Calu3 (cell line): Measurements from ENCODE around the gene SLC37A4. TPM values are rescaled to one million over a fixed set of nuclear protein-coding genes. Genes with fewer than 3 reads are reported as not detected.

Experiments
- Bru-seq: library from RNA; stranded (reverse); fragments of 400-500 nt; gene quantifications from one replicate; lab custom pipeline; 2021; lab: Mats Ljungman, UMichigan
- BruChase-seq, 2 experiments: library from RNA; stranded (reverse); fragments of 400-500 nt; gene quantifications; one replicate each; lab custom pipeline; 2021; lab: Mats Ljungman, UMichigan
- BruUV-seq: library from RNA; stranded (reverse); fragments of 400-500 nt; replicated peaks from 2 replicates; lab custom pipeline; 2021; lab: Mats Ljungman, UMichigan
- CTCF ChIA-PET: fragments of 300-600 bp; sonication (Branson Sonifier 250); formaldehyde crosslinking; loops from one replicate; lab custom pipeline; 2022; ENCODE audit warnings: antibody characterized with exemption; lab: Charles Lee
- DNase-seq: peaks from one replicate; pipeline ENCODE4 v3.0.0; 2022
- H3K27ac Mint-ChIP-seq: one replicate; pipeline ENCODE4 v1.8.0; 2022; ENCODE audit warnings: mixed read lengths; ENCODE audit not compliant: unreplicated experiment
- H3K27me3 Mint-ChIP-seq: one replicate; pipeline ENCODE4 v1.8.0; 2022; ENCODE audit warnings: mixed read lengths; ENCODE audit not compliant: unreplicated experiment
- H3K36me3 Mint-ChIP-seq: one replicate; pipeline ENCODE4 v1.8.0; 2022; ENCODE audit warnings: mild to moderate bottlenecking, moderate library complexity, mixed read lengths; ENCODE audit not compliant: insufficient read depth, unreplicated experiment
- H3K4me1 Mint-ChIP-seq: one replicate; pipeline ENCODE4 v1.8.0; 2022; ENCODE audit warnings: mild to moderate bottlenecking, low read depth, mixed read lengths; ENCODE audit not compliant: unreplicated experiment
- H3K4me3 Mint-ChIP-seq: one replicate; pipeline ENCODE4 v1.8.0; 2022; ENCODE audit warnings: mild to moderate bottlenecking, low read depth, moderate library complexity, mixed read lengths; ENCODE audit not compliant: unreplicated experiment
- H3K9me3 Mint-ChIP-seq: one replicate; pipeline ENCODE4 v1.8.0; 2022; ENCODE audit warnings: low read depth, mixed read lengths; ENCODE audit not compliant: unreplicated experiment
- CTCF ChIP-seq: fragments of 200-600 bp; IDR thresholded peaks from one replicate; pipeline ENCODE4 v1.8.0; 2022; ENCODE audit warnings: antibody characterized with exemption; ENCODE audit not compliant: unreplicated experiment
- intact Hi-C: fragments of 100-400 bp; cut with micrococcal nuclease; formaldehyde crosslinking; loops from one replicate; pipeline ENCODE4 v1.10.0; 2022; ENCODE audit not compliant: unreplicated experiment
- long read RNA-seq: library from polyadenylated mRNA; stranded (forward); transcript quantifications from one replicate; pipeline ENCODE4 v2.0.0, GENCODE V29; 2022
- total RNA-seq: library from RNA; stranded (reverse); gene quantifications from 2 replicates; pipeline ENCODE4 v1.2.3, GENCODE V29; 2022

The SLC37A4 gene
- 21.2 and 24.6 TPM in 2 replicates for total RNA-seq
- Bru-seq, nascent RNA = percentile 51 among the genes with signal in this experiment
- percentile 64 among the genes with signal in this experiment for BruChase-seq, experiment 1, labeled RNA remaining after a 6-hour chase
- percentile 60 among the genes with signal in this experiment for BruChase-seq, experiment 2, labeled RNA remaining after a 2-hour chase
- long read RNA-seq, transcript SLC37A4-210 (9 exons, 2,040 nt) = major isoform, 8 of 87 reads
- long read RNA-seq, partial matches to known transcripts = 15 of 87 reads
- long read RNA-seq, other reads (novel, unspliced or antisense) = 63 of 87 reads

- Mint-ChIP-seq H3K27ac (peak within 1 kb of the TSS; percentile 50), H3K9me3 (no peaks in the 10 kb centered on the region), H3K4me3 (peak within 1 kb of the TSS; percentile 76), H3K4me1 (peaks cover 24% of the 10 kb centered on the region), H3K36me3 (peaks cover 18% of the 10 kb centered on the region), H3K27me3 (no peaks in the 10 kb centered on the region)
- CTCF ChIA-PET = interaction anchor here (0.6 to 1.3 kb wide), 2 partner anchors 11 to 264 kb away, joined by 3 to 4 read pairs; no protein-coding TSS in a partner anchor
- no TSS peak for BruUV-seq
- intact Hi-C loops = no loop called here
- peak; percentile 61 for TF ChIP-seq CTCF
- peak; percentile 97 for DNase-seq
Measured at GRCh38 chr11:119030329-119031047, at the start of gene SLC37A4. TSS of gene SLC37A4 (minus strand) at chr11:119030877.

- no peaks in the 10 kb centered on the region for H3K27me3 Mint-ChIP-seq
- no peak for DNase-seq
- H3K36me3 Mint-ChIP-seq = peaks cover 13% of the 10 kb centered on the region
- no peak overlapping the region for H3K4me3 Mint-ChIP-seq
- TF ChIP-seq CTCF = no peak
- no peaks in the 10 kb centered on the region for H3K4me1 Mint-ChIP-seq
- intact Hi-C loops = no loop called here
- no peak overlapping the region for H3K27ac Mint-ChIP-seq
- CTCF ChIA-PET = no interaction called here
- BruUV-seq = no TSS peak
- no peaks in the 10 kb centered on the region for H3K9me3 Mint-ChIP-seq
Measured at GRCh38 chr11:119078675-119079420, 48.2 kb upstream of the SLC37A4 start.

- no peak for DNase-seq
- H3K9me3 Mint-ChIP-seq = no peaks in the 10 kb centered on the region
- no peaks in the 10 kb centered on the region for H3K27me3 Mint-ChIP-seq
- no peak overlapping the region for H3K27ac Mint-ChIP-seq
- no TSS peak for BruUV-seq
- TF ChIP-seq CTCF = no peak
- H3K4me1 Mint-ChIP-seq = no peaks in the 10 kb centered on the region
- peaks cover 13% of the 10 kb centered on the region for H3K36me3 Mint-ChIP-seq
- CTCF ChIA-PET = no interaction called here
- intact Hi-C loops = no loop called here
- H3K4me3 Mint-ChIP-seq = no peak overlapping the region
Measured at GRCh38 chr11:119077839-119078238, 47.2 kb upstream of the SLC37A4 start.
